K562 (cell line): ENCODE data around the gene GYS1. TPM values are rescaled to one million over a fixed set of nuclear protein-coding genes. Genes with fewer than 3 reads are reported as not detected.
A peak's percentile ranks its signal among the peaks of the same experiment; 100 is the strongest.

Source experiments
- EHMT2 ChIP-seq: fragments of 450-650 bp; IDR thresholded peaks from 2 replicates; pipeline ENCODE4 v1.6.1; 2018; ENCODE audit warnings: antibody characterized with exemption
- FOXA3 ChIP-seq, 2 experiments: fragments of 450-650 bp in 1 of 2; sonication (generic) in 1 of 2; formaldehyde crosslinking; IDR thresholded peaks in 1 of 2; conservative IDR thresholded peaks in 1 of 2; 2 replicates each; pipeline versions ENCODE4 v1.4.0 to v1.8.0; 2020 to 2022; ENCODE audit warnings: mild to moderate bottlenecking in 2 of 2, missing genetic modification reagents in 1 of 2
- HMBOX1 ChIP-seq: sonication (generic); IDR thresholded peaks from 2 replicates; pipeline ENCODE4 v1.6.1; 2016
- NKRF ChIP-seq: fragments of 450-650 bp; IDR thresholded peaks from 2 replicates; pipeline ENCODE4 v1.6.1; 2016; ENCODE audit warnings: borderline replicate concordance
- POLR2G ChIP-seq: fragments of 200-400 bp; formaldehyde crosslinking; IDR thresholded peaks from 2 replicates; pipeline ENCODE4 v1.6.1; 2017; ENCODE audit warnings: low read depth, mild to moderate bottlenecking, antibody characterized with exemption, low read length, moderate library complexity
- POU5F1 ChIP-seq: fragments of 150-350 bp; IDR thresholded peaks from 2 replicates; pipeline ENCODE4 v1.6.1; 2014; ENCODE audit warnings: borderline replicate concordance, low read length, low read depth, mild to moderate bottlenecking; ENCODE audit not compliant: partially characterized antibody
- RAD51 ChIP-seq: fragments of 450-650 bp; IDR thresholded peaks from 2 replicates; pipeline ENCODE4 v1.7.1; 2016; ENCODE audit warnings: low read depth, mild to moderate bottlenecking, borderline replicate concordance
- ZBTB17 ChIP-seq: fragments of 450-650 bp; formaldehyde crosslinking; IDR thresholded peaks from 2 replicates; pipeline ENCODE4 v1.4.0; 2020; ENCODE audit warnings: mild to moderate bottlenecking
- ZBTB8A ChIP-seq: fragments of 450-650 bp; IDR thresholded peaks from 2 replicates; pipeline ENCODE4 v1.6.1; 2018; ENCODE audit warnings: mild to moderate bottlenecking, moderate library complexity; ENCODE audit not compliant: partially characterized antibody
- ZC3H4 ChIP-seq: sonication (generic); formaldehyde crosslinking; IDR thresholded peaks from 2 replicates; pipeline ENCODE4 v1.9.0; 2021; ENCODE audit warnings: missing genetic modification reagents, borderline replicate concordance
- ZNF57 ChIP-seq: fragments of 450-650 bp; formaldehyde crosslinking; IDR thresholded peaks from 2 replicates; pipeline ENCODE4 v1.4.0; 2020; ENCODE audit warnings: mild to moderate bottlenecking, moderate library complexity
- polyA plus RNA-seq, 8 experiments: library from polyadenylated mRNA; depleted of rRNA in 4 of 8; stranded (reverse) in 5 of 8; unstranded in 3 of 8; fragments of >200 nt; fragmentation: Nextera tagmentation in 2 of 8; fragmentation: Illumina TruSeq in 1 of 8; extraction: Ambion mirVana in 2 of 8; extraction: Trizol in 1 of 8; gene quantifications; 2 replicates each; pipeline versions ENCODE4 v1.2.1 to v1.2.3, GENCODE V29; 2011 to 2014; ENCODE audit warnings: inconsistent platforms in 1 of 8, missing spikeins in 1 of 8
- total RNA-seq, 7 experiments: library from RNA; depleted of rRNA in 6 of 7; stranded (reverse); fragments of >200 nt in 6 of 7; fragmentation: Illumina TruSeq in 2 of 7; extraction: Trizol in 2 of 7; gene quantifications; 2 replicates each; pipeline versions ENCODE4 v1.2.1 to v1.2.3, GENCODE V29; 2011 to 2021; ENCODE audit warnings: low replicate concordance in 1 of 7
- TF ChIP-seq, protein P1 (sequence below): fragments of 450-650 bp; IDR thresholded peaks from 2 replicates; pipeline ENCODE4 v1.6.1; 2016; ENCODE audit warnings: mild to moderate bottlenecking, moderate library complexity

The GYS1 gene
- total and polyA plus RNA-seq, 9 of the 15 experiments (the other 6 are each of a cell fraction or from before 2014, with no cell fraction given): 1.9 to 31.1 (median 15.2) TPM

DNA sequence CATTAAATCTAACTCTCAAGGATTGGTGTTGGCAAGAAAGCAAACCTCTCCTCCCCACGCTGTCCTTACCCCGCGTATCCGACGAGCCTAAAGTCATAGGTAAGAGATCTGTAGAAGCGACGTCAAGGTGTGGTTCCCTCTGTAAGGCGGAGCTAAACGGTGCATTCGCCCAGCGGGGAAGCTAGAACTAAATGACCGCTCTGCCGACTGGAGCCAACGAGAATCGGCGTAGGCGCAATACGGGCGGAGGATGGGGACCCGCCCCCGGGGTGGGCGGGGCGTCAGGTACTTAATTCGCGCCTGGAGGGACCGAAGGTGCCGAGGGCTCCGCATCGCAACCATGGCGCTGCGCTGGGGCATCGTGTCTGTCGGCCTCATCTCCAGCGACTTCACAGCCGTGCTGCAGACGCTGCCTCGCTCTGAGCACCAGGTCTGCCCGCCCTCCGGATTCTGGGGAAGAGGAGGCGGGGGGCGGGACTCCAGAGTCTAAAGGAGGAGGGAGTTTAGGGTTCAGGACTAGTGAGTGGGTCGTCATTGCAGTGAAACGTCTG is 59.7 kb downstream of the GYS1 start, which contains the start of gene DHDH (continued):
- TF ChIP-seq, protein P1, sequence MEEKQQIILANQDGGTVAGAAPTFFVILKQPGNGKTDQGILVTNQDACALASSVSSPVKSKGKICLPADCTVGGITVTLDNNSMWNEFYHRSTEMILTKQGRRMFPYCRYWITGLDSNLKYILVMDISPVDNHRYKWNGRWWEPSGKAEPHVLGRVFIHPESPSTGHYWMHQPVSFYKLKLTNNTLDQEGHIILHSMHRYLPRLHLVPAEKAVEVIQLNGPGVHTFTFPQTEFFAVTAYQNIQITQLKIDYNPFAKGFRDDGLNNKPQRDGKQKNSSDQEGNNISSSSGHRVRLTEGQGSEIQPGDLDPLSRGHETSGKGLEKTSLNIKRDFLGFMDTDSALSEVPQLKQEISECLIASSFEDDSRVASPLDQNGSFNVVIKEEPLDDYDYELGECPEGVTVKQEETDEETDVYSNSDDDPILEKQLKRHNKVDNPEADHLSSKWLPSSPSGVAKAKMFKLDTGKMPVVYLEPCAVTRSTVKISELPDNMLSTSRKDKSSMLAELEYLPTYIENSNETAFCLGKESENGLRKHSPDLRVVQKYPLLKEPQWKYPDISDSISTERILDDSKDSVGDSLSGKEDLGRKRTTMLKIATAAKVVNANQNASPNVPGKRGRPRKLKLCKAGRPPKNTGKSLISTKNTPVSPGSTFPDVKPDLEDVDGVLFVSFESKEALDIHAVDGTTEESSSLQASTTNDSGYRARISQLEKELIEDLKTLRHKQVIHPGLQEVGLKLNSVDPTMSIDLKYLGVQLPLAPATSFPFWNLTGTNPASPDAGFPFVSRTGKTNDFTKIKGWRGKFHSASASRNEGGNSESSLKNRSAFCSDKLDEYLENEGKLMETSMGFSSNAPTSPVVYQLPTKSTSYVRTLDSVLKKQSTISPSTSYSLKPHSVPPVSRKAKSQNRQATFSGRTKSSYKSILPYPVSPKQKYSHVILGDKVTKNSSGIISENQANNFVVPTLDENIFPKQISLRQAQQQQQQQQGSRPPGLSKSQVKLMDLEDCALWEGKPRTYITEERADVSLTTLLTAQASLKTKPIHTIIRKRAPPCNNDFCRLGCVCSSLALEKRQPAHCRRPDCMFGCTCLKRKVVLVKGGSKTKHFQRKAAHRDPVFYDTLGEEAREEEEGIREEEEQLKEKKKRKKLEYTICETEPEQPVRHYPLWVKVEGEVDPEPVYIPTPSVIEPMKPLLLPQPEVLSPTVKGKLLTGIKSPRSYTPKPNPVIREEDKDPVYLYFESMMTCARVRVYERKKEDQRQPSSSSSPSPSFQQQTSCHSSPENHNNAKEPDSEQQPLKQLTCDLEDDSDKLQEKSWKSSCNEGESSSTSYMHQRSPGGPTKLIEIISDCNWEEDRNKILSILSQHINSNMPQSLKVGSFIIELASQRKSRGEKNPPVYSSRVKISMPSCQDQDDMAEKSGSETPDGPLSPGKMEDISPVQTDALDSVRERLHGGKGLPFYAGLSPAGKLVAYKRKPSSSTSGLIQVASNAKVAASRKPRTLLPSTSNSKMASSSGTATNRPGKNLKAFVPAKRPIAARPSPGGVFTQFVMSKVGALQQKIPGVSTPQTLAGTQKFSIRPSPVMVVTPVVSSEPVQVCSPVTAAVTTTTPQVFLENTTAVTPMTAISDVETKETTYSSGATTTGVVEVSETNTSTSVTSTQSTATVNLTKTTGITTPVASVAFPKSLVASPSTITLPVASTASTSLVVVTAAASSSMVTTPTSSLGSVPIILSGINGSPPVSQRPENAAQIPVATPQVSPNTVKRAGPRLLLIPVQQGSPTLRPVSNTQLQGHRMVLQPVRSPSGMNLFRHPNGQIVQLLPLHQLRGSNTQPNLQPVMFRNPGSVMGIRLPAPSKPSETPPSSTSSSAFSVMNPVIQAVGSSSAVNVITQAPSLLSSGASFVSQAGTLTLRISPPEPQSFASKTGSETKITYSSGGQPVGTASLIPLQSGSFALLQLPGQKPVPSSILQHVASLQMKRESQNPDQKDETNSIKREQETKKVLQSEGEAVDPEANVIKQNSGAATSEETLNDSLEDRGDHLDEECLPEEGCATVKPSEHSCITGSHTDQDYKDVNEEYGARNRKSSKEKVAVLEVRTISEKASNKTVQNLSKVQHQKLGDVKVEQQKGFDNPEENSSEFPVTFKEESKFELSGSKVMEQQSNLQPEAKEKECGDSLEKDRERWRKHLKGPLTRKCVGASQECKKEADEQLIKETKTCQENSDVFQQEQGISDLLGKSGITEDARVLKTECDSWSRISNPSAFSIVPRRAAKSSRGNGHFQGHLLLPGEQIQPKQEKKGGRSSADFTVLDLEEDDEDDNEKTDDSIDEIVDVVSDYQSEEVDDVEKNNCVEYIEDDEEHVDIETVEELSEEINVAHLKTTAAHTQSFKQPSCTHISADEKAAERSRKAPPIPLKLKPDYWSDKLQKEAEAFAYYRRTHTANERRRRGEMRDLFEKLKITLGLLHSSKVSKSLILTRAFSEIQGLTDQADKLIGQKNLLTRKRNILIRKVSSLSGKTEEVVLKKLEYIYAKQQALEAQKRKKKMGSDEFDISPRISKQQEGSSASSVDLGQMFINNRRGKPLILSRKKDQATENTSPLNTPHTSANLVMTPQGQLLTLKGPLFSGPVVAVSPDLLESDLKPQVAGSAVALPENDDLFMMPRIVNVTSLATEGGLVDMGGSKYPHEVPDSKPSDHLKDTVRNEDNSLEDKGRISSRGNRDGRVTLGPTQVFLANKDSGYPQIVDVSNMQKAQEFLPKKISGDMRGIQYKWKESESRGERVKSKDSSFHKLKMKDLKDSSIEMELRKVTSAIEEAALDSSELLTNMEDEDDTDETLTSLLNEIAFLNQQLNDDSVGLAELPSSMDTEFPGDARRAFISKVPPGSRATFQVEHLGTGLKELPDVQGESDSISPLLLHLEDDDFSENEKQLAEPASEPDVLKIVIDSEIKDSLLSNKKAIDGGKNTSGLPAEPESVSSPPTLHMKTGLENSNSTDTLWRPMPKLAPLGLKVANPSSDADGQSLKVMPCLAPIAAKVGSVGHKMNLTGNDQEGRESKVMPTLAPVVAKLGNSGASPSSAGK: peak; percentile 60
- no peak for TF ChIP-seq ZC3H4 (CRISPR knock-in tag)
- TF ChIP-seq HMBOX1: peak; percentile 56; the same call in 1 of the 2 replicates
- TF ChIP-seq NKRF: no peak
- TF ChIP-seq RAD51: no peak
- TF ChIP-seq ZBTB17 (CRISPR knock-in tag): 0 out of 2 replicates have a peak, but pooled peaks have one; percentile 53
- TF ChIP-seq POU5F1: no peak
- TF ChIP-seq ZBTB8A: no peak
- 0 out of 4 replicates have a peak, but pooled peaks of 1 of the 2 experiments have one; percentile 34 for TF ChIP-seq FOXA3 (CRISPR knock-in tag; conservative IDR thresholded peaks at IDR 0.05 in 1 of 2, IDR thresholded peaks at IDR 0.05 in 1 of 2)
- TF ChIP-seq EHMT2: no peak
- peak; percentile 85 for TF ChIP-seq POLR2G
- no peak for TF ChIP-seq ZNF57 (CRISPR knock-in tag)
